Measurements from ENCODE around the gene LRP1B.

- TF ChIP-seq CTCF (IDR thresholded peaks at IDR 0.05) (no peak), POLR2A (IDR thresholded peaks at IDR 0.05) (no peak)
These were observed 1322.6 kb downstream of the LRP1B start for GRCh38 chr2:140808211-140808610.

All from vagina (tissue), 2 donors.